ENCODE results near the gene SLC36A3.

GRCh38 chr5:151249281-151249680 is 54.3 kb downstream of the SLC36A3 start:
- TF ChIP-seq EZH2 (optimal IDR thresholded peaks at IDR 0.05; ENCODE audit: low read depth, low read length): no peak
- TF ChIP-seq, protein P1, sequence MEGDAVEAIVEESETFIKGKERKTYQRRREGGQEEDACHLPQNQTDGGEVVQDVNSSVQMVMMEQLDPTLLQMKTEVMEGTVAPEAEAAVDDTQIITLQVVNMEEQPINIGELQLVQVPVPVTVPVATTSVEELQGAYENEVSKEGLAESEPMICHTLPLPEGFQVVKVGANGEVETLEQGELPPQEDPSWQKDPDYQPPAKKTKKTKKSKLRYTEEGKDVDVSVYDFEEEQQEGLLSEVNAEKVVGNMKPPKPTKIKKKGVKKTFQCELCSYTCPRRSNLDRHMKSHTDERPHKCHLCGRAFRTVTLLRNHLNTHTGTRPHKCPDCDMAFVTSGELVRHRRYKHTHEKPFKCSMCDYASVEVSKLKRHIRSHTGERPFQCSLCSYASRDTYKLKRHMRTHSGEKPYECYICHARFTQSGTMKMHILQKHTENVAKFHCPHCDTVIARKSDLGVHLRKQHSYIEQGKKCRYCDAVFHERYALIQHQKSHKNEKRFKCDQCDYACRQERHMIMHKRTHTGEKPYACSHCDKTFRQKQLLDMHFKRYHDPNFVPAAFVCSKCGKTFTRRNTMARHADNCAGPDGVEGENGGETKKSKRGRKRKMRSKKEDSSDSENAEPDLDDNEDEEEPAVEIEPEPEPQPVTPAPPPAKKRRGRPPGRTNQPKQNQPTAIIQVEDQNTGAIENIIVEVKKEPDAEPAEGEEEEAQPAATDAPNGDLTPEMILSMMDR (IDR thresholded peaks at IDR 0.05; ENCODE audit: low read length): no peak
